ENCODE data around the gene SYNGR3. TPM values are rescaled to one million over a fixed set of nuclear protein-coding genes. Genes with fewer than 3 reads are reported as not detected.

The SYNGR3 gene
- polyA plus RNA-seq, 3 donors: 0.20 to 0.29 TPM; not detected in 1

- WGBS (ENCODE audit: insufficient coverage): 90% methylated on average over 32 of the region's 41 CpGs
- Histone ChIP-seq H2AFZ (ENCODE audit: insufficient read depth, low read depth, low read length, poor library complexity, severe bottlenecking) (no peak overlapping the region), H3K9ac (ENCODE audit: insufficient read depth, low read length, poor library complexity, severe bottlenecking) (no peak overlapping the region), H3K4me3 (replicated peaks in 1 of 3; ENCODE audit: low read depth in 2 of 3, low read length in 3 of 3) (no peak overlapping the region), H3K79me2 (ENCODE audit: insufficient read depth, low read length) (no peaks in the 10 kb centered on the region), H3K27ac (ENCODE audit: low read depth in 1 of 2, low read length in 2 of 2) (no peak overlapping the region), H3K4me1 (ENCODE audit: control insufficient read depth in 1 of 2, insufficient read depth in 2 of 2, low read length in 2 of 2) (peaks cover 6 to 10% of the 10 kb centered on the region in 2 donors), H3K36me3 (replicated peaks in 1 of 2; ENCODE audit: control insufficient read depth in 1 of 2, insufficient read depth in 2 of 2, low read length in 2 of 2) (no peaks in the 10 kb centered on the region), H3K27me3 (ENCODE audit: control insufficient read depth in 2 of 2, insufficient read depth in 2 of 2, low read length in 2 of 2) (no peaks in the 10 kb centered on the region), H4K20me1 (ENCODE audit: insufficient read depth, low read length) (no peaks in the 10 kb centered on the region), H3K4me2 (replicated peaks; ENCODE audit: extremely low read depth, low read length, poor library complexity, severe bottlenecking) (no peak overlapping the region), H3K9me3 (replicated peaks in 1 of 2; ENCODE audit: control insufficient read depth in 1 of 2, insufficient read depth in 1 of 2, low read length in 2 of 2) (no peaks in the 10 kb centered on the region)
- DNase-seq: no peak
- Mint-ChIP-seq H3K4me1 (peaks cover 6% of the 10 kb centered on the region), H3K27ac (no peak overlapping the region), H3K36me3 (peaks cover 3 to 4% of the 10 kb centered on the region in 2 donors), H3K27me3 (ENCODE audit: low read depth in 3 of 3) (peaks cover 0 to 8% (median 5%) of the 10 kb centered on the region in 3 donors), H3K9me3 (no peaks in the 10 kb centered on the region), H3K4me3 (no peak overlapping the region)
- intact Hi-C loops (cut with micrococcal nuclease): no loop called here
- no peak for TF ChIP-seq CTCF (IDR thresholded peaks at IDR 0.05)
These were observed 48.8 kb downstream of the SYNGR3 start for GRCh38 chr16:2038382-2039231.

GRCh38 chr16:2039274-2040031, 49.7 kb downstream of the SYNGR3 start:
- intact Hi-C loops (cut with micrococcal nuclease): no loop called here
- H3K27me3 Mint-ChIP-seq (ENCODE audit: low read depth in 3 of 3): peaks cover 0 to 5% (median 4%) of the 10 kb centered on the region in 3 donors
- 83% methylated on average over 22 of the region's 29 CpGs for WGBS (ENCODE audit: insufficient coverage)
- H3K4me3 Mint-ChIP-seq: no peak overlapping the region
- Histone ChIP-seq H3K27me3 (ENCODE audit: control insufficient read depth in 2 of 2, insufficient read depth in 2 of 2, low read length in 2 of 2) (no peaks in the 10 kb centered on the region), H3K36me3 (replicated peaks in 1 of 2; ENCODE audit: control insufficient read depth in 1 of 2, insufficient read depth in 2 of 2, low read length in 2 of 2) (no peaks in the 10 kb centered on the region), H3K4me2 (replicated peaks; ENCODE audit: extremely low read depth, low read length, poor library complexity, severe bottlenecking) (no peak overlapping the region), H2AFZ (ENCODE audit: insufficient read depth, low read depth, low read length, poor library complexity, severe bottlenecking) (no peak overlapping the region), H3K9ac (ENCODE audit: insufficient read depth, low read length, poor library complexity, severe bottlenecking) (no peak overlapping the region), H4K20me1 (ENCODE audit: insufficient read depth, low read length) (no peaks in the 10 kb centered on the region), H3K4me3 (replicated peaks in 1 of 3; ENCODE audit: low read depth in 2 of 3, low read length in 3 of 3) (no peak overlapping the region), H3K9me3 (replicated peaks in 1 of 2; ENCODE audit: control insufficient read depth in 1 of 2, insufficient read depth in 1 of 2, low read length in 2 of 2) (no peaks in the 10 kb centered on the region), H3K27ac (ENCODE audit: low read depth in 1 of 2, low read length in 2 of 2) (no peak overlapping the region), H3K4me1 (ENCODE audit: control insufficient read depth in 1 of 2, insufficient read depth in 2 of 2, low read length in 2 of 2) (peaks cover 10 to 12% of the 10 kb centered on the region in 2 donors), H3K79me2 (ENCODE audit: insufficient read depth, low read length) (no peaks in the 10 kb centered on the region)
- no peak overlapping the region for H3K27ac Mint-ChIP-seq
- peaks cover 3 to 4% of the 10 kb centered on the region in 2 donors for H3K36me3 Mint-ChIP-seq
- DNase-seq: no peak
- no peak for TF ChIP-seq CTCF (IDR thresholded peaks at IDR 0.05)
- no peaks in the 10 kb centered on the region for H3K9me3 Mint-ChIP-seq
- peaks cover 7% of the 10 kb centered on the region for H3K4me1 Mint-ChIP-seq

Data from CD14-positive monocyte (primary cell).